H9 (cell line): Measurements from ENCODE around the gene DEPDC5. TPM values are rescaled to one million over a fixed set of nuclear protein-coding genes. Genes with fewer than 3 reads are reported as not detected.

Experiments used
- DNase-seq: peaks from one replicate; pipeline ENCODE4 v3.0.0-alpha.2; 2017
- H2AFZ ChIP-seq: one replicate; pipeline ENCODE4 v1.6.1; 2013; ENCODE audit warnings: mild to moderate bottlenecking, low read length, control low read depth, moderate library complexity
- H2AK5ac ChIP-seq: 2 replicates; pipeline ENCODE4 v1.6.1; 2013; ENCODE audit warnings: low read length, control low read depth, mixed read lengths; ENCODE audit not compliant: insufficient read length
- H2BK120ac ChIP-seq: one replicate; pipeline ENCODE4 v1.6.1; 2013; ENCODE audit warnings: low read depth, mild to moderate bottlenecking, low read length, control low read depth, inconsistent platforms; ENCODE audit not compliant: poor library complexity, severe bottlenecking
- H2BK12ac ChIP-seq: 2 replicates; pipeline ENCODE4 v1.6.1; 2013; ENCODE audit warnings: low read length, control low read depth, mixed read lengths, low read depth; ENCODE audit not compliant: insufficient read length
- H2BK15ac ChIP-seq: 2 replicates; pipeline ENCODE4 v1.6.1; 2013; ENCODE audit warnings: low read depth, low read length, control low read depth
- H2BK20ac ChIP-seq: one replicate; pipeline ENCODE4 v1.6.1; 2013; ENCODE audit warnings: low read depth, mild to moderate bottlenecking, low read length, control low read depth, inconsistent platforms; ENCODE audit not compliant: poor library complexity, severe bottlenecking
- H2BK5ac ChIP-seq: 2 replicates; pipeline ENCODE4 v1.6.1; 2013; ENCODE audit warnings: low read length, control low read depth, mixed read lengths; ENCODE audit not compliant: insufficient read length
- H3K14ac ChIP-seq: 2 replicates; pipeline ENCODE4 v1.6.1; 2013; ENCODE audit warnings: low read length, control low read depth; ENCODE audit not compliant: insufficient read depth
- H3K18ac ChIP-seq: 2 replicates; pipeline ENCODE4 v1.6.1; 2013; ENCODE audit warnings: low read depth, mild to moderate bottlenecking, mixed read lengths, low read length, control low read depth; ENCODE audit not compliant: insufficient read length
- H3K23ac ChIP-seq: 2 replicates; pipeline ENCODE4 v1.6.1; 2013; ENCODE audit warnings: low read length, control low read depth, mixed read lengths, low read depth; ENCODE audit not compliant: insufficient read length
- H3K23me2 ChIP-seq: 2 replicates; pipeline ENCODE4 v1.6.1; 2013; ENCODE audit warnings: low read depth, mild to moderate bottlenecking, mixed read lengths, low read length, control low read depth; ENCODE audit not compliant: insufficient read length, poor library complexity, severe bottlenecking
- H3K27ac ChIP-seq: 2 replicates; pipeline ENCODE4 v1.5.1; 2013; ENCODE audit warnings: low read length, control low read depth, mixed read lengths, low read depth; ENCODE audit not compliant: insufficient read length
- H3K27me3 ChIP-seq: 2 replicates; pipeline ENCODE4 v1.6.1; 2013; ENCODE audit warnings: low read length, control low read depth, inconsistent platforms; ENCODE audit not compliant: insufficient read depth
- H3K4ac ChIP-seq: 2 replicates; pipeline ENCODE4 v1.6.1; 2013; ENCODE audit warnings: low read depth, mild to moderate bottlenecking, control low read depth, inconsistent platforms, low read length, moderate library complexity
- H3K4me1 ChIP-seq: 2 replicates; pipeline ENCODE4 v1.6.1; 2013; ENCODE audit warnings: low read length, control low read depth, inconsistent platforms; ENCODE audit not compliant: insufficient read depth
- H3K4me2 ChIP-seq: 2 replicates; pipeline ENCODE4 v1.6.1; 2013; ENCODE audit warnings: low read length, control low read depth, mixed read lengths; ENCODE audit not compliant: insufficient read length, insufficient read depth
- H3K56ac ChIP-seq: 2 replicates; pipeline ENCODE4 v1.6.1; 2013; ENCODE audit warnings: low read depth, mild to moderate bottlenecking, mixed read lengths, low read length, control low read depth; ENCODE audit not compliant: insufficient read length
- H3K79me1 ChIP-seq: 2 replicates; pipeline ENCODE4 v1.6.1; 2013; ENCODE audit warnings: low read depth, mild to moderate bottlenecking, moderate library complexity, low read length, control low read depth, inconsistent platforms; ENCODE audit not compliant: insufficient read depth, poor library complexity, severe bottlenecking
- H3K79me2 ChIP-seq: 2 replicates; pipeline ENCODE4 v1.6.1; 2013; ENCODE audit warnings: low read length, control low read depth, inconsistent platforms; ENCODE audit not compliant: insufficient read depth
- H3K9ac ChIP-seq: 2 replicates; pipeline ENCODE4 v1.6.1; 2013; ENCODE audit warnings: low read length, control low read depth, mixed read lengths; ENCODE audit not compliant: insufficient read length; ENCODE audit errors: extremely low read depth
- H3K9me3 ChIP-seq: one replicate; pipeline ENCODE4 v1.6.1; 2013; ENCODE audit warnings: low read depth, low read length, inconsistent platforms; ENCODE audit not compliant: control insufficient read depth
- H3T11ph ChIP-seq: one replicate; pipeline ENCODE4 v1.6.1; 2013; ENCODE audit warnings: mild to moderate bottlenecking, low read length, control low read depth, inconsistent platforms
- H4K20me1 ChIP-seq: one replicate; pipeline ENCODE4 v1.6.1; 2013; ENCODE audit not compliant: control insufficient read depth, insufficient read length, insufficient read depth
- H4K5ac ChIP-seq: 2 replicates; pipeline ENCODE4 v1.6.1; 2013; ENCODE audit warnings: low read depth, mild to moderate bottlenecking, mixed read lengths, low read length, control low read depth; ENCODE audit not compliant: insufficient read length
- H4K8ac ChIP-seq: replicated peaks from 2 replicates; pipeline ENCODE4 v1.6.1; 2013; ENCODE audit warnings: low read length, control low read depth, mixed read lengths, low read depth; ENCODE audit not compliant: insufficient read length
- H4K91ac ChIP-seq: 2 replicates; pipeline ENCODE4 v1.6.1; 2013; ENCODE audit warnings: low read depth, mild to moderate bottlenecking, moderate library complexity, mixed read lengths, low read length, control low read depth; ENCODE audit not compliant: insufficient read length
- H3K27ac Mint-ChIP-seq, 3 experiments: 2 replicates in 2 of 3; 3 replicates in 1 of 3; pipeline ENCODE4 v1.8.0; 2020 to 2021; ENCODE audit warnings: mixed read lengths in 3 of 3, mild to moderate bottlenecking in 1 of 3, moderate library complexity in 1 of 3
- H3K27me3 Mint-ChIP-seq: 2 replicates; pipeline ENCODE4 v1.8.0; 2021; ENCODE audit warnings: low read depth, mild to moderate bottlenecking, moderate library complexity, mixed read lengths
- H3K36me3 Mint-ChIP-seq, 3 experiments: 2 replicates in 2 of 3; 3 replicates in 1 of 3; pipeline ENCODE4 v1.8.0; 2020 to 2021; ENCODE audit warnings: low read depth in 3 of 3, mixed read lengths in 3 of 3; ENCODE audit not compliant: insufficient read depth in 1 of 3
- H3K4me1 Mint-ChIP-seq, 2 experiments: 2 replicates each; pipeline ENCODE4 v1.8.0; 2020; ENCODE audit warnings: mixed read lengths in 2 of 2
- H3K4me3 Mint-ChIP-seq, 2 experiments: 2 replicates in 1 of 2; 3 replicates in 1 of 2; pipeline ENCODE4 v1.8.0; 2020 to 2021; ENCODE audit warnings: mild to moderate bottlenecking in 2 of 2, mixed read lengths in 2 of 2, moderate library complexity in 1 of 2
- H3K9me3 Mint-ChIP-seq, 2 experiments: 2 replicates in 1 of 2; 3 replicates in 1 of 2; pipeline ENCODE4 v1.8.0; 2020; ENCODE audit warnings: mild to moderate bottlenecking in 2 of 2, mixed read lengths in 2 of 2, moderate library complexity in 1 of 2
- CTCF ChIP-seq: fragments of 200-600 bp; sonication (generic); conservative IDR thresholded peaks from 3 replicates; pipeline ENCODE4 v1.8.0; 2021; ENCODE audit warnings: antibody characterized with exemption, mild to moderate bottlenecking
- WGBS: extraction: QIAGEN DNeasy Blood & Tissue Kit; methylation state at CpG from one replicate; pipeline ENCODE4 v1.1.7; 2013; ENCODE audit warnings: missing lambda C conversion rate, low lambda C conversion rate, mixed read lengths; ENCODE audit not compliant: insufficient read length; ENCODE audit errors: extremely low coverage; 5-methylcytosine and 5-hydroxymethylcytosine counted together
- total RNA-seq: library from RNA; stranded (reverse); gene quantifications from 2 replicates; pipeline ENCODE4 v1.2.1, GENCODE V29; 2021

Gene DEPDC5
- total RNA-seq, 1 experiment from 2014 or later: 29.2 TPM

GRCh38 chr22:31737932-31738331 lies 15.9 kb upstream of the DEPDC5 start:
- Histone ChIP-seq H2BK15ac (no peak overlapping the region), H3K79me2 (peaks cover 4% of the 10 kb centered on the region; the same call in 1 of the 2 replicates), H3K9ac (no peak overlapping the region), H3K56ac (no peak overlapping the region), H3K23me2 (no peaks in the 10 kb centered on the region), H2AK5ac (no peak overlapping the region), H3K23ac (no peak overlapping the region), H4K20me1 (no peaks in the 10 kb centered on the region), H2BK120ac (no peak overlapping the region), H3K4ac (no peak overlapping the region), H4K5ac (no peak overlapping the region), H3K14ac (no peak overlapping the region), H3K27me3 (no peaks in the 10 kb centered on the region), H3K9me3 (no peaks in the 10 kb centered on the region), H4K8ac (no peak overlapping the region), H3K4me2 (no peak overlapping the region), H2BK20ac (no peak overlapping the region), H3K79me1 (peaks cover 5% of the 10 kb centered on the region), H3K18ac (no peak overlapping the region), H2BK5ac (no peak overlapping the region), H3K4me1 (no peaks in the 10 kb centered on the region), H2BK12ac (no peak overlapping the region), H4K91ac (no peak overlapping the region), H3K27ac (no peak overlapping the region), H3T11ph (no peak overlapping the region), H2AFZ (no peak overlapping the region)
- Mint-ChIP-seq H3K9me3 (no peaks in the 10 kb centered on the region), H3K4me1 (peaks cover 22 to 32% of the 10 kb centered on the region in 2 experiments), H3K27ac (peak overlapping the region in 1 of 3 experiments; percentile 58; a peak in 3 of 7 replicates), H3K27me3 (no peaks in the 10 kb centered on the region), H3K4me3 (no peak overlapping the region), H3K36me3 (peaks cover 22 to 81% (median 70%) of the 10 kb centered on the region in 3 experiments)
- TF ChIP-seq CTCF: no peak
- no peak for DNase-seq
- no CpG with 5 or more reads among the region's 5 CpGs for WGBS
